ENCODE data around the gene TSPEAR.

The TSPEAR gene

GRCh38 chr21:44539046-44539445 lies 172.3 kb downstream of the TSPEAR start:
- DNase-seq, result no peak

GRCh38 chr21:44537930-44538911 lies 173.2 kb downstream of the TSPEAR start:
- DNase-seq, result no peak

- no peak for DNase-seq
Measured at GRCh38 chr21:44535963-44536362, 175.4 kb downstream of the TSPEAR start.

GRCh38 chr21:44534688-44535087 lies 176.7 kb downstream of the TSPEAR start:
- no peak for DNase-seq

- DNase-seq, result no peak
Measured at GRCh38 chr21:44533891-44534627, 177.3 kb downstream of the TSPEAR start.

GRCh38 chr21:44533121-44533890 lies 178.1 kb downstream of the TSPEAR start:
- no peak for DNase-seq

- no peak for DNase-seq
Measured at GRCh38 chr21:44532712-44533111, 178.7 kb downstream of the TSPEAR start.

GRCh38 chr21:44531606-44532564 lies 179.5 kb downstream of the TSPEAR start:
- DNase-seq, result no peak

- no peak for DNase-seq
Measured at GRCh38 chr21:44530903-44531605, 180.3 kb downstream of the TSPEAR start.

- DNase-seq, result no peak
Measured at GRCh38 chr21:44530221-44530902, 181.0 kb downstream of the TSPEAR start.

- DNase-seq, result no peak
Measured at GRCh38 chr21:44529503-44530125, 181.8 kb downstream of the TSPEAR start.

GRCh38 chr21:44529011-44529421 lies 182.4 kb downstream of the TSPEAR start:
- DNase-seq, result no peak

- no peak for DNase-seq
Measured at GRCh38 chr21:44528634-44528995, 182.8 kb downstream of the TSPEAR start.

GRCh38 chr21:44527983-44528633 lies 183.3 kb downstream of the TSPEAR start:
- DNase-seq, result no peak

- DNase-seq, result no peak
Measured at GRCh38 chr21:44527156-44527982, 184.0 kb downstream of the TSPEAR start.

GRCh38 chr21:44526096-44526997 lies 185.0 kb downstream of the TSPEAR start:
- no peak for DNase-seq

GRCh38 chr21:44525391-44526095 lies 185.8 kb downstream of the TSPEAR start:
- DNase-seq, result no peak
